ENCODE measurements around the gene CELF1. TPM values are rescaled to one million over a fixed set of nuclear protein-coding genes. Genes with fewer than 3 reads are reported as not detected.
"Not testable (repeated sequence)": the region's sequence is repeated elsewhere in the genome, so short reads cannot be mapped to it uniquely, and the experiment has no call there.

The CELF1 gene
- polyA plus RNA-seq, 1 donor = 71.5 TPM

GRCh38 chr11:47538741-47539565 lies 14.0 kb downstream of the CELF1 start:
- no peak for DNase-seq

- DNase-seq = peak; percentile 22
Observed at GRCh38 chr11:47536915-47537314, 16.0 kb downstream of the CELF1 start.

- no peak for DNase-seq
Observed at GRCh38 chr11:47534704-47535251, 18.2 kb downstream of the CELF1 start.

- DNase-seq = no peak
Observed at GRCh38 chr11:47533690-47534151, 19.2 kb downstream of the CELF1 start.

GRCh38 chr11:47532597-47533213 lies 20.2 kb downstream of the CELF1 start:
- DNase-seq = no peak

GRCh38 chr11:47531666-47532065 lies 21.3 kb downstream of the CELF1 start:
- no peak for DNase-seq

GRCh38 chr11:47530721-47531120 lies 22.2 kb downstream of the CELF1 start:
- DNase-seq = not testable (repeated sequence)

GRCh38 chr11:47529951-47530350 lies 23.0 kb downstream of the CELF1 start:
- no peak for DNase-seq

GRCh38 chr11:47527186-47527585 lies 25.7 kb downstream of the CELF1 start:
- no peak for DNase-seq

GRCh38 chr11:47526032-47526431 lies 26.9 kb downstream of the CELF1 start:
- not testable (repeated sequence) for DNase-seq

- no peak for DNase-seq
Observed at GRCh38 chr11:47524291-47524874, 28.5 kb downstream of the CELF1 start.

- peak; percentile 56 for DNase-seq
Observed at GRCh38 chr11:47523490-47524225, 29.3 kb downstream of the CELF1 start.

GRCh38 chr11:47518212-47518964 lies 34.5 kb downstream of the CELF1 start:
- no peak for DNase-seq

GRCh38 chr11:47516984-47517853 lies 35.7 kb downstream of the CELF1 start:
- DNase-seq = no peak

GRCh38 chr11:47516155-47516554 lies 36.8 kb downstream of the CELF1 start:
- DNase-seq = no peak

- peak; percentile 15 for DNase-seq
Observed at GRCh38 chr11:47514825-47515647, 37.9 kb downstream of the CELF1 start.

- no peak for DNase-seq
Observed at GRCh38 chr11:47512701-47513100, 40.2 kb downstream of the CELF1 start.

- no peak for DNase-seq
Observed at GRCh38 chr11:47511917-47512316, 41.0 kb downstream of the CELF1 start.

- DNase-seq = no peak
Observed at GRCh38 chr11:47510209-47510608, 42.7 kb downstream of the CELF1 start.

- DNase-seq = no peak
Observed at GRCh38 chr11:47509077-47509536, 43.8 kb downstream of the CELF1 start.
